Sigmoid colon (tissue), 7 donors: ENCODE results near the gene ZFP36. TPM values are rescaled to one million over a fixed set of nuclear protein-coding genes. Genes with fewer than 3 reads are reported as not detected.

Experiments used
- DNase-seq: peaks from one replicate; pipeline ENCODE4 v3.0.0-alpha.2; 2019
- H3K27ac ChIP-seq, 4 donors: fragments of 200-600 bp; sonication (generic); one replicate each; pipeline ENCODE4 v1.5.1; 2016 to 2019; ENCODE audit warnings: mild to moderate bottlenecking in 1 of 4
- H3K27me3 ChIP-seq, 3 donors: fragments of 200-600 bp; sonication (generic); one replicate each; pipeline ENCODE4 v1.5.1; 2019; ENCODE audit warnings: mild to moderate bottlenecking in 1 of 3
- H3K36me3 ChIP-seq, 4 donors: fragments of 200-600 bp; sonication (generic); one replicate each; pipeline ENCODE4 v1.5.1; 2016 to 2019
- H3K4me1 ChIP-seq, 4 donors: fragments of 200-600 bp; sonication (generic); one replicate each; pipeline ENCODE4 v1.5.1; 2017 to 2019
- H3K4me3 ChIP-seq, 4 donors: fragments of 200-600 bp; sonication (generic); one replicate each; pipeline ENCODE4 v1.5.1; 2017 to 2019; ENCODE audit warnings: mild to moderate bottlenecking in 2 of 4, moderate library complexity in 1 of 4
- H3K9me3 ChIP-seq, 4 donors: fragments of 200-600 bp in 3 of 4; sonication (generic) in 3 of 4; one replicate each; pipeline versions ENCODE4 v1.5.1 to v1.6.1; 2013 to 2019
- EP300 ChIP-seq, 4 donors: sonication (generic); formaldehyde crosslinking; IDR thresholded peaks; one replicate each; pipeline ENCODE4 v1.6.1; 2017; ENCODE audit warnings: antibody characterized with exemption in 4 of 4
- POLR2A ChIP-seq, 2 donors: fragments of 450-650 bp; IDR thresholded peaks; one replicate each; pipeline ENCODE4 v1.6.1; 2016; ENCODE audit warnings: antibody characterized with exemption in 2 of 2, mild to moderate bottlenecking in 2 of 2, moderate library complexity in 2 of 2
- POLR2AphosphoS5 ChIP-seq, 4 donors: sonication (generic); formaldehyde crosslinking; IDR thresholded peaks; one replicate each; pipeline ENCODE4 v1.6.1; 2017; ENCODE audit warnings: antibody characterized with exemption in 4 of 4
- WGBS, 2 donors: extraction: QIAGEN DNeasy Blood & Tissue Kit; methylation state at CpG; one replicate each; pipeline ENCODE4 v1.1.7; 2013; 5-methylcytosine and 5-hydroxymethylcytosine counted together
- intact Hi-C: fragments of 100-400 bp; cut with DNase I; formaldehyde crosslinking; loops from one replicate; pipeline ENCODE4 v1.15.1; 2023
- polyA plus RNA-seq, 3 donors: library from polyadenylated mRNA; stranded (reverse); fragments of 200-250 nt; gene quantifications; one replicate each; pipeline ENCODE4 v1.2.3, GENCODE V29; 2013
- total RNA-seq, 4 donors: library from RNA; depleted of rRNA; stranded (reverse); fragments of >200 nt; gene quantifications; one replicate each; pipeline ENCODE4 v1.1.0, GENCODE V29; 2016
- TF ChIP-seq, protein P1 (sequence below), 4 experiments: fragments of 450-650 bp in 3 of 4; fragments of 200-600 bp in 1 of 4; IDR thresholded peaks; one replicate each; pipeline ENCODE4 v1.5.1; 2016 to 2019; ENCODE audit warnings: antibody characterized with exemption in 4 of 4, mild to moderate bottlenecking in 3 of 4, moderate library complexity in 2 of 4
- donor health status: healthy with polysubstance abuse.
- donor health status: Bipolar disorder and iron deficiency.
- donor health status: healthy.

Gene ZFP36
- total and polyA plus RNA-seq, 7 donors: 78.1 to 320 (median 207) TPM

- no peaks in the 10 kb centered on the region for H3K9me3 ChIP-seq
- peaks cover 14 to 28% (median 19%) of the 10 kb centered on the region in 4 donors for H3K36me3 ChIP-seq
- no peaks in the 10 kb centered on the region for H3K27me3 ChIP-seq
- intact Hi-C loops: loop anchor here (1.0 to 2.0 kb wide), 3 partner anchors 8 to 69 kb away; partner anchors contain the start of gene SAMD4B
- H3K27ac ChIP-seq: peak overlapping the region; percentile 100
- peak overlapping the region; percentile 0 to 99 (median 90) for H3K4me3 ChIP-seq
- peak; percentile 97 for DNase-seq
- H3K4me1 ChIP-seq: peaks cover 0 to 53% (median 45%) of the 10 kb centered on the region in 4 donors
- WGBS, 2 donors: 0 to 1% methylated on average over 7 of the region's 7 CpGs
- peak in 1 of 4 donors; percentile 49 for TF ChIP-seq POLR2AphosphoS5 (IDR thresholded peaks at IDR 0.05)
- TF ChIP-seq EP300 (IDR thresholded peaks at IDR 0.05): no peak
- TF ChIP-seq, protein P1, sequence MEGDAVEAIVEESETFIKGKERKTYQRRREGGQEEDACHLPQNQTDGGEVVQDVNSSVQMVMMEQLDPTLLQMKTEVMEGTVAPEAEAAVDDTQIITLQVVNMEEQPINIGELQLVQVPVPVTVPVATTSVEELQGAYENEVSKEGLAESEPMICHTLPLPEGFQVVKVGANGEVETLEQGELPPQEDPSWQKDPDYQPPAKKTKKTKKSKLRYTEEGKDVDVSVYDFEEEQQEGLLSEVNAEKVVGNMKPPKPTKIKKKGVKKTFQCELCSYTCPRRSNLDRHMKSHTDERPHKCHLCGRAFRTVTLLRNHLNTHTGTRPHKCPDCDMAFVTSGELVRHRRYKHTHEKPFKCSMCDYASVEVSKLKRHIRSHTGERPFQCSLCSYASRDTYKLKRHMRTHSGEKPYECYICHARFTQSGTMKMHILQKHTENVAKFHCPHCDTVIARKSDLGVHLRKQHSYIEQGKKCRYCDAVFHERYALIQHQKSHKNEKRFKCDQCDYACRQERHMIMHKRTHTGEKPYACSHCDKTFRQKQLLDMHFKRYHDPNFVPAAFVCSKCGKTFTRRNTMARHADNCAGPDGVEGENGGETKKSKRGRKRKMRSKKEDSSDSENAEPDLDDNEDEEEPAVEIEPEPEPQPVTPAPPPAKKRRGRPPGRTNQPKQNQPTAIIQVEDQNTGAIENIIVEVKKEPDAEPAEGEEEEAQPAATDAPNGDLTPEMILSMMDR (IDR thresholded peaks at IDR 0.05): peak in 3 of 4 experiments; percentile 81 to 99 (median 94)
Measured at GRCh38 chr19:39411832-39412099, 5.1 kb downstream of the ZFP36 start.

GRCh38 chr19:39412100-39412866 lies 5.6 kb downstream of the ZFP36 start, which contains the start of gene PLEKHG2:
Gene PLEKHG2, plus strand, starts transcription at chr19:39412669. Its CDS starts 1,418 bp downstream, at chr19:39414087.
- Histone ChIP-seq H3K36me3 (peaks cover 15 to 29% (median 20%) of the 10 kb centered on the region in 4 donors), H3K9me3 (no peaks in the 10 kb centered on the region), H3K4me1 (peaks cover 0 to 59% (median 47%) of the 10 kb centered on the region in 4 donors), H3K4me3 (peak within 1 kb of the TSS; percentile 83 to 99 (median 91)), H3K27ac (peak within 1 kb of the TSS; percentile 100), H3K27me3 (no peaks in the 10 kb centered on the region)
- intact Hi-C loops: loop anchor here (1.0 to 2.0 kb wide), 2 partner anchors 9 to 69 kb away; partner anchors contain the start of gene SAMD4B
- peak; percentile 100 for DNase-seq
- peak; percentile 60 to 89 for TF ChIP-seq POLR2A (IDR thresholded peaks at IDR 0.05)
- TF ChIP-seq, protein P1 (IDR thresholded peaks at IDR 0.05): peak; percentile 85 to 95 (median 90)
- TF ChIP-seq EP300 (IDR thresholded peaks at IDR 0.05): peak in 2 of 4 donors; percentile 69 to 70
- peak; percentile 39 to 94 (median 92) for TF ChIP-seq POLR2AphosphoS5 (IDR thresholded peaks at IDR 0.05)
- WGBS, 2 donors: 0% methylated on average over 60 of the region's 60 CpGs

DNA sequence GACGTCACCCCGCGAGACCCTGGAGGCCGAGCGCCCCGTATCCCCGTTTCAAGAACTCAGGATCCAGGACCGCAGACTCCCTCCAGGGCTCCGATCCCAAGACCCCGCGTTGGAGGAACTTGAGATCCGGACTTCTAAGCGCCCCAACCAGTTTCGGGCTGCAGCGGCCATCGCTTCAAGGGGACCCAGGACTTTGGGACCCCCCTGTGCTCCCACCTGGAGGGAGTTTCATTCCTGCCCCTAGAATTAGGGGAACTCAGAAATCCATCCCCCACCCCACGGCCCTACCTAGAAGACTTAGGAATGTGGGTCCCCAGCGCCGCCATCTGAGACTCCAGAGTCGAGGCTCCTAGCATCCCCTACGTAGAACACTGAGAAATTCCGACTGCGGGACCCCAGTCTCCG lies 6.2 kb downstream of the ZFP36 start:
- WGBS, 2 donors: 0 to 1% methylated on average over 24 of the region's 24 CpGs
- TF ChIP-seq EP300 (IDR thresholded peaks at IDR 0.05) (no peak), POLR2AphosphoS5 (IDR thresholded peaks at IDR 0.05) (no peak), POLR2A (IDR thresholded peaks at IDR 0.05) (no peak)
- TF ChIP-seq, protein P1 (IDR thresholded peaks at IDR 0.05): no peak
- Histone ChIP-seq H3K27me3 (no peaks in the 10 kb centered on the region), H3K4me3 (peak overlapping the region; percentile 83 to 99 (median 91)), H3K4me1 (peaks cover 0 to 63% (median 50%) of the 10 kb centered on the region in 4 donors), H3K36me3 (peaks cover 9 to 29% (median 18%) of the 10 kb centered on the region in 4 donors), H3K9me3 (no peaks in the 10 kb centered on the region), H3K27ac (peak overlapping the region; percentile 100)
- intact Hi-C loops: loop anchor here (1.0 to 2.0 kb wide), 2 partner anchors 10 to 70 kb away; partner anchors contain the start of gene SAMD4B
- no peak for DNase-seq

DNA sequence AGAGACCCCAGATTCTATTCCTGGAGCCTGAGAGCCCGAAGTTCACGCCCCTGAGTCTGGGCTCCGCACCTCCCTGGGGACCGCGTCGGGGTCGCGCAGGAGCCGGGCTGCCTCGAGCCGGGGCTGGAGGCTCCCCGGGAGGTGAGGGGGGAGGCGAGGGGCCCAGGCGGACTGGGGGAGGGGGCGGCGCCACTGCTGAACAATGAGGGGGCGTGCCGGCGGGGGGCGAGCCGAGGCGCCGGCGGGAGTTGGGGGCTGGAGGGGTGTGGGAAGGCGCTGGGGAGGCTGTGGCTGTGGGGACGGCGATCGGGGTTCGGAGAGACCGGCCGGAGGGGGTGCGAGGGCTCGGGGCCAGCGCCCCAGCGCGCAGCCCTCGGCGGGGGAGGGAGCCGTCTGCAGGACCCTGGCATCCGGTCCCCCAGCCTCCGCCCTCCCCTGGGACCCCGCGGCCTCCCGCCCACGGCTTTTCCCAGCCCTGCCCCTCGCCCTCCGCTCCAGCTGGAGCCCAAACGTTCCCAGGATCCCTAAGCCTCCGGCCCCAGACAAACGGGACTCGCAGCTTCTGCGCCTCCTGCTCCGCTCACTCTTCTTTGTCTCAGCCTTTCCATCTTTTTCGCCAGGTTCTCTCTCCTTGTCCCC lies 6.7 kb downstream of the ZFP36 start:
- Histone ChIP-seq H3K4me3 (peak overlapping the region; percentile 83 to 99 (median 91)), H3K27ac (peak overlapping the region; percentile 100), H3K27me3 (no peaks in the 10 kb centered on the region), H3K9me3 (no peaks in the 10 kb centered on the region), H3K36me3 (peaks cover 4 to 29% (median 16%) of the 10 kb centered on the region in 4 donors), H3K4me1 (peaks cover 0 to 63% (median 50%) of the 10 kb centered on the region in 4 donors)
- peak; percentile 91 for DNase-seq
- WGBS, 2 donors: 2% methylated on average over 54 of the region's 54 CpGs
- peak in 1 of 2 donors; percentile 16 for TF ChIP-seq POLR2A (IDR thresholded peaks at IDR 0.05)
- TF ChIP-seq EP300 (IDR thresholded peaks at IDR 0.05): no peak
- TF ChIP-seq, protein P1 (IDR thresholded peaks at IDR 0.05): no peak
- peak; percentile 8 to 52 (median 36) for TF ChIP-seq POLR2AphosphoS5 (IDR thresholded peaks at IDR 0.05)
- intact Hi-C loops: loop anchor here (2.0 kb wide), 1 partner anchor 71 kb away; the partner anchor contains the start of gene SAMD4B
